GM21786 (cell line): ENCODE data around the gene RNF152.
"Not testable (repeated sequence)": the region's sequence is repeated elsewhere in the genome, so short reads cannot be mapped to it uniquely, and the experiment has no call there.

Source experiments
- ATAC-seq: cut with Tn5 transposase; IDR thresholded peaks from one replicate; pipeline ENCODE4 v1.9.1; 2021; ENCODE audit not compliant: unreplicated experiment

RNF152 gene

GRCh38 chr18:61824733-61825363 lies 68.0 kb downstream of the RNF152 start:
- no peak for ATAC-seq

- no peak for ATAC-seq
These were observed 69.2 kb downstream of the RNF152 start for GRCh38 chr18:61823595-61823994.

- no peak for ATAC-seq
These were observed 69.9 kb downstream of the RNF152 start for GRCh38 chr18:61822879-61823278.

- no peak for ATAC-seq
These were observed 71.1 kb downstream of the RNF152 start for GRCh38 chr18:61821748-61822147.

- ATAC-seq: no peak
These were observed 71.9 kb downstream of the RNF152 start for GRCh38 chr18:61820882-61821281.

- no peak for ATAC-seq
These were observed 75.7 kb downstream of the RNF152 start for GRCh38 chr18:61817086-61817485.

GRCh38 chr18:61815885-61816470 lies 76.8 kb downstream of the RNF152 start:
- ATAC-seq: no peak

GRCh38 chr18:61808286-61808685 lies 84.5 kb downstream of the RNF152 start:
- no peak for ATAC-seq

GRCh38 chr18:61803393-61803792 lies 89.4 kb downstream of the RNF152 start:
- no peak for ATAC-seq

DNA sequence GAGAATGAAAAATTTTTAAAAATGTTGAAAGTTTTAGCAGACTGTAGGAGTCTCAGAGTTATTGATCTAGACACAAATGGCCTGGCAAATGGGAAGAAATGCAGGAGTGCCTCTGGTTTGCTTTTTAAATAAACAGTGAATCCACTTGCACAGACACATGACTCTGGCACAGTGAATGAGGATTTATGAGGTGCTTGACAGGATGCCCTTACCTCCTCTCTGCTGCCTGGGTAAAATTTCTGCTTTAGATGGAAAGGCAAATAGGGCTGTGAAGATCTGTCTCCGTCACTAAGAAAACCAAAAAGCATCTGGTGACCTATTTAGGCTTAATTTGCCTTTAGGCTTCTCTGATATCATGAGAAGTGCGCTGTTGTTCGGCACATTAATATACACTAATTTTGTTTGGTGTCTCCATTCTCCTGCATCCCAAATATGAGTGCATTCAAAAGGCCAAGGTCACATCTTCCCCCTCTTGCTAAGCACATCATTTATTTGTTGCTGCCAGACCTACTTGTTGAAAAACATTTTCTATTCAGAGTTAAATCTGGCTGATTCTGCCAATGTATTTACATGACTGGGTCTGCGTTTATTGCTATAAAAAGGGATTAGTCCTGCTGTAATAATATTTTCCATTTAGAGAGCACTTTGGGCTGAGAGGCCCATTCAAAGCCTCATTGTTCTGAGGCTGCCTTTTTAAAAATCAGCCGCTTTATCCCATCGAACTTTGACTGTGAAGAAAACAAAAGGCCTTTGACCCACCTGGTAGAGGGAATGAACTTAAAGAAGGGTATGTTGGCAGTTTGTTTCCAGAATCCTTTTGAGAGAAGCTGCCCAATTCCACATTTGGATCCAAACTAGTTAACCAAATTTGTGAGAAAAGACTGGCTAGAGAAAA lies 94.9 kb downstream of the RNF152 start:
- ATAC-seq: no peak

DNA sequence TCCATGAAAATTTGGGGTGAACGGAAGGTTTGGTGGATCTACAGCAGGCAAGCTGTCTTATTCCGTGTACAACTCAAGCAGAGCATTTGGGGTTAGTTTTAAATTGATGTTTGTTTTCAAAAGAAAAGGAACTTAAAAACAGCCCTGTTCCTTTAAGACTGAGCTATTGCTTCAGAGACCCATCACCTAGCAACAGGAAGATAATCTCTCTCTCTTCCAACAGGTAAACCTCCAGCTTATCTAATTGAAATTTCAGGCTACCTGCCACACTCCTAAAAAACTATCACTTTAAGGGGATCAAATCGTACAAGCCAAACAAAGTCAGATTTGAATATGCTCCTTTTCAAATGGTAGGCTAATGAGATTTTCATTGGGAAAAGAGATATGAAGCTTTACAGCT lies 101.8 kb downstream of the RNF152 start:
- ATAC-seq: no peak

DNA sequence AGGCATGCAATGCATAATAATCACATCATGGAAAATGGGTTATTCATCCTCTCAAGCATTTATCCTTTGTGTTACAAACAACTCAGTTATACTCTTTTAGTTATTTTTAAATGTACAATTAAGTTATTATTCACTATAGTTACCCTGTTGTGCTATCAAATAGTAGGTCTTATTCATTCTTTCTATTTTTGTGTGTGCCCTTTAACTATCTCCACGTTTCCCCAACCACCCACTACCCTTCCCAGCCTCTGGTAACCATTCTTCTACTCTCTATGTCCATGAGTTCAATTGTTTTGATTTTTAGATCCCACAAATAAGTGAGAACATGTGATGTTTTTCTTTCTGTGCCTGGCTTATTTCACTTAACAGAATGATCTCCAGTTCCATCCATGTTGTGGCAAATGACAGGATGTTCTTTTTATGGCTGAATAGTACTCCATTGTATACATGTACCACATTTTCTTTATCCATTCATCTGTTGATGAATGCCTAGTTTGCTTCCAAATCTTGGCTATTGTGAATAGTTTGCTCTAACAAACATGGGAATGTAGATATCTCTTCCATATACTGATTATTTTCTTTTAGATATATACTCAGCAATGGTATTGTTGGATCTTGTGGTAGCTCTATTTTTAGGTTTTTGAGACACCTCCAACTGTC lies 105.7 kb downstream of the RNF152 start:
- ATAC-seq: not testable (repeated sequence)

- no peak for ATAC-seq
These were observed 107.2 kb downstream of the RNF152 start for GRCh38 chr18:61785588-61785987.

DNA sequence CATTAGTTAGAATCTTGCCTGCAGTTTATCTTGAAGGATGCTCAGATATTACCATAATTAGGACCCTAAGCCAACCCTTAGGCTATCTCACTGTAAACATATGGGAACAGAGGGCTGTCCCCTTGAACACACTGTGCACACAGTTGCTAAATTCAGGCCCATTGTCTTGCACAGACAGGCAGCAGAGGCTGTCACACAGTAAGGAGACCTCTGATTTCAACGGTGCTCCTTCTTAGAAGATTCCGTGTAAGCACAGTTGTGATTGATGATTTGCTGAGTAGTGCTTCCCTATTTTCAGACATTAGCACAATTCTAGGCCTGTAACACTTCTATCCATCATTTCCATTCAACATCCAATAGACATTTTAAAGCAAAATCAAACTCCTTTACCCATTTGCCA lies 108.0 kb downstream of the RNF152 start:
- ATAC-seq: no peak

DNA sequence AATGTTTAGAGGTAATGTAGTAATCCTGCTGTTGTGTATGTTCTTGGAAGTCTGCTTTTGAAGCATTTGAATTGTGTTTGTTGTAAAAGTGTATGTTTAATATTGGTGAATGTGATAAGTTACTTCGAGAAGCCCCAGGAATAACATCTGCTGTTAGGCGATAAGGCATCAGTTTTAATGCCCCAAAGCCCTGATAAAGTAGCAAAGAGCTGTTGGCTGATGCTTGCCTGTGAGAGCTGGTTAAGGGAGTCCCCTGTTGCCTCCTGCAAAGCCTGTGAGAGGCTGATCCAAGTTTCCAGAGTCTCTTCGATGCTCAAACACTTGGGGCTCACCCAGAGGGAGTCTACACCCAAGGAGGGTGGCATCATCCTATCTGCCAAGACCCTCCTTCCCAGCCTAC lies 110.3 kb downstream of the RNF152 start:
- ATAC-seq: no peak

GRCh38 chr18:61776201-61776600 lies 116.6 kb downstream of the RNF152 start:
- ATAC-seq: not testable (repeated sequence)

- no peak for ATAC-seq
These were observed 118.0 kb downstream of the RNF152 start for GRCh38 chr18:61774846-61775245.

GRCh38 chr18:61772293-61772848 lies 120.4 kb downstream of the RNF152 start:
- no peak for ATAC-seq

DNA sequence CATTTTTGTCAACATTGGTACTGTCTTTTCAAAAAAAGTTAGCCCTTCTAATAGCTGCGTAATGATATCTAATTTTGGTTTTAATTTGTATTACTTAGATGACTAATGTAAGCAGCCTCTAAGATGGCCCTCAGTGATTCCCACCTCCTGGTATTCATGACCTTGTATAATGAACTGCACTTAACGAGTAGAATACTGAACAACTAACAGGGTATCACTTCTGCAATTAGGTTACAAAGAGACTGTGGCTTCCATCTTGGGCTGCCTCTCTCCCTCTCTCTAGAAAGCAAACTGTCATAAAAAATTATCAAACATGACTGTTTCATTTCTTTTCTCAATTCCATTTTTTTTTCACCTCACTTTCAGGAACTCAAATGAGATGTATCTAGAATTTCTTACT lies 120.9 kb downstream of the RNF152 start:
- ATAC-seq: no peak

DNA sequence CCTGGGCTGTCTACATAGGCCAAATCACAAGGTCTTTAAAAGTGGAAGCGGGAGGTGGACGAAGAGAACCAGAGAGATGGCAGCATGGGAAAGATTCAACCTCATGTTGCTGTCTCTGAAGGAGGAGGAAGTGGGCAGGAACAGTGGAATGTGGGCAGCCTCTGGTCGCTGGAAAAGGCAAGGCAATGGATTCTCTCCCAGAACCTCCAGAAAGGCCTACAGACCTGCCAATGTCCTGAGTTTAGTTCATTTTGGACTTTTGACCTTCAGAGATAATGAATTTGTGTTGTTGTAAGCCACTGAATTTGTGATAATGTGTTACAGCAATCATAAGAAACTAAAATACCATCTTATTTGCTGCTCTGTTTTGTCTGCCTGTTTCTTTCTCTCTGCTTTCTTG lies 122.5 kb downstream of the RNF152 start:
- ATAC-seq: no peak

DNA sequence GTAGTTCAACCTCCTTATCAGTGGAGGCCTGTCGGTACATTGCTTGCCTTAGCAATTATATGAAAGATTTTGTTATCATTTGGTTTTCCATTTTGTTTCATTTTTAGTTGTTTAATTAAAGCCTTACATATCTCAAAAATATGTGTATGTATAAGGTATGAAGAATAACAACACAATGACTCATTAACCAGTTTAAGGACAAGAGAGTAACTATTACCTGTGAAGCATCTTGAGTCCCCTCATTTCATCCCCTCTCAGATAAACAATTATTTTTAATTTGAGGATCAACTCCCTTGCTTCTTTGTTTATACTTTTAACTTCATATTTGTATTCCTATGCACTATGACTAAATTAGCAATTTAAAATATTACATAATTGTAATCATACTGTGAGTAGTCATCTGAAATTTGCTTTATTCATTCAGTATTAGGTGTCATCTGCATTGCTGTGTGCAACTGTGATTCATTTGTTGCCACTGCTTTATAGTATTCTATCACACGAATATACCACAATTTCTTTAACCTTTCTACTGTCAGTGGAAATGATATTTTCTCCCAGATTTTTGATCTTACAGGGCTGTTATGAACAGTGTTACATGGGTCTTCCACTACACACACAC lies 126.4 kb downstream of the RNF152 start:
- no peak for ATAC-seq
